Mucosa of descending colon (tissue), 3 donors: ENCODE results near the gene MSI2. TPM values are rescaled to one million over a fixed set of nuclear protein-coding genes. Genes with fewer than 3 reads are reported as not detected.

Experiments used
- ATAC-seq: fragments of 200-7000 bp; cut with Tn5 transposase; one replicate; pipeline ENCODE4 v1.9.1; 2020; ENCODE audit warnings: mild to moderate bottlenecking, moderate library complexity
- DNase-seq, 3 donors: peaks; one replicate each; pipeline ENCODE4 v3.0.0-alpha.2; 2020
- H3K36me3 ChIP-seq: fragments of 200-600 bp; one replicate; pipeline ENCODE4 v1.8.0; 2021; ENCODE audit warnings: low read depth, mild to moderate bottlenecking
- H3K4me1 ChIP-seq: fragments of 200-600 bp; one replicate; pipeline ENCODE4 v1.8.0; 2021; ENCODE audit warnings: low read depth, mild to moderate bottlenecking
- H3K4me3 ChIP-seq: fragments of 200-600 bp; one replicate; pipeline ENCODE4 v1.8.0; 2021; ENCODE audit warnings: mild to moderate bottlenecking
- H3K9me3 ChIP-seq: fragments of 200-600 bp; one replicate; pipeline ENCODE4 v1.8.0; 2021; ENCODE audit warnings: mild to moderate bottlenecking
- CTCF ChIP-seq: fragments of 200-600 bp; IDR thresholded peaks from one replicate; pipeline ENCODE4 v1.8.0; 2022; ENCODE audit warnings: antibody characterized with exemption, mild to moderate bottlenecking
- intact Hi-C, 2 donors: fragments of 100-400 bp; cut with DNase I in 1 of 2; cut with micrococcal nuclease in 1 of 2; formaldehyde crosslinking; loops; one replicate each; pipeline versions ENCODE4 v1.11.0 to v1.11.1; 2022; cut with DNase I, micrococcal nuclease
- total RNA-seq, 3 donors: library from RNA; stranded (reverse); fragmentation: NEBNext Ultra II Directional in 2 of 3; extraction: Animal tissue kit (Norgen Biotek cat#: 25700) in 2 of 3; gene quantifications; one replicate each; pipeline versions ENCODE4 v1.2.1 to v1.2.4, GENCODE V29; 2021 to 2023
- donor health status: DM: no; HTN: no; CAD: no; lungs with moderate emphysema.
- donor health status: DM: no; HTN: no; CAD: no.
- donor health status: DM: no; HTN: yes; CAD: no.

Gene MSI2
- total RNA-seq, 3 donors from 2014 or later, result 60.0 to 72.6 (median 65.7) TPM

GRCh38 chr17:57441270-57441600 lies 184.9 kb downstream of the MSI2 start:
- intact Hi-C loops, result no loop called here
- DNase-seq, result no peak
- no peak for ATAC-seq
- Histone ChIP-seq H3K4me1 (peaks cover 19% of the 10 kb centered on the region), H3K36me3 (no peaks in the 10 kb centered on the region), H3K9me3 (no peaks in the 10 kb centered on the region), H3K4me3 (no peak overlapping the region)
- TF ChIP-seq CTCF, result no peak

GRCh38 chr17:57442401-57442823 lies 186.1 kb downstream of the MSI2 start:
- no peak for ATAC-seq
- no peak overlapping the region for H3K4me3 ChIP-seq
- peaks cover 13% of the 10 kb centered on the region for H3K4me1 ChIP-seq
- intact Hi-C loops, result no loop called here
- H3K9me3 ChIP-seq, result no peaks in the 10 kb centered on the region
- DNase-seq, result no peak
- no peaks in the 10 kb centered on the region for H3K36me3 ChIP-seq
- no peak for TF ChIP-seq CTCF

- Histone ChIP-seq H3K4me1 (peaks cover 13% of the 10 kb centered on the region), H3K4me3 (no peak overlapping the region), H3K36me3 (no peaks in the 10 kb centered on the region), H3K9me3 (no peaks in the 10 kb centered on the region)
- peak; percentile 55 for ATAC-seq
- DNase-seq, result peak; percentile 27 to 72 (median 35)
- intact Hi-C loops, result no loop called here
- TF ChIP-seq CTCF, result no peak
Observed at GRCh38 chr17:57442914-57443571, 186.7 kb downstream of the MSI2 start.

GRCh38 chr17:57443781-57444180 lies 187.5 kb downstream of the MSI2 start:
- TF ChIP-seq CTCF, result no peak
- DNase-seq (no peak), ATAC-seq (no peak)
- no peaks in the 10 kb centered on the region for H3K36me3 ChIP-seq
- H3K4me3 ChIP-seq, result no peak overlapping the region
- intact Hi-C loops, result no loop called here
- no peaks in the 10 kb centered on the region for H3K9me3 ChIP-seq
- peaks cover 13% of the 10 kb centered on the region for H3K4me1 ChIP-seq

DNA sequence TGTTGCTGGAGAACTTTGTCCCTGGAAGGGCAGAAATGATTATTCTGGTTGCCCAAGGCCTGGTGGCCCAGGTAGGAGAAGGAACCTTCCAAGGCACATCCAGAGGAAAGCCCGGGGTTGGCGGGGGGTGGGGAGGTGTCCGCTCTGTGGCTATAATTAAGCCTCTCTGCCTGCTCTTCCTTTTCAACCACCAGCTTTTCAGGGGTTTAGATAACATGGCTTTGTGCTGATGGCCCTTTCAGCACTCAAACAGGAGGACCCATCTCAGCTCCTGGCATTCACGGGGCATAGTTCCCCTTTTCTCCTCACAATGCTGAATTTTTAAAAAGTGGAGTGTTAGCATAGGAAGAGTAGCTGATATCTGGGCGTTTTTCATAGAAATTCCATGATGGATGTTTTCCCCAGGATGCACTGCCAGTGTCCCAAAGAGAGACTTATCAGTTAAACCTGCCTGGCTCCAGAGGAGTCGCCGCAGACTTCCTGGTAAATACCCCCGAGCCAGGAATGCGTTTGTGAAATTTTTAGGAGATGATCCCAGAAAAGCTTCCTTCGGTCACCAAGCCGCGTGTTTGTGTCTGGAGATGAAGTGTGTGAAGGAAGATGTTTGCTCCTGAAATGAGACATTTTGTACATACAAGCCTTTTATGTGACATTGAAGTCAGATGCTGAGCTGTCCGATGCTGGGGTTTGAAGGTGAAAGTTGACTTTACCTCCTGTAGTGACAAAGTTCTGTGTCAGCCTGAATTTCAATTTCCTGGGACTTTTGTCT lies 188.5 kb downstream of the MSI2 start:
- no peak for TF ChIP-seq CTCF
- DNase-seq, result no peak
- Histone ChIP-seq H3K36me3 (no peaks in the 10 kb centered on the region), H3K4me1 (peaks cover 13% of the 10 kb centered on the region), H3K9me3 (no peaks in the 10 kb centered on the region), H3K4me3 (no peak overlapping the region)
- intact Hi-C loops, result no loop called here
- ATAC-seq, result no peak
